Thyroid gland (tissue), 4 donors: ENCODE data around the gene SBK3.

Source experiments
- CTCF ChIP-seq, 6 experiments: fragments of 200-600 bp in 3 of 6; fragments of 450-650 bp in 3 of 6; sonication (generic) in 3 of 6; IDR thresholded peaks; one replicate each; pipeline ENCODE4 v1.5.1; 2016 to 2019; ENCODE audit warnings: antibody characterized with exemption in 6 of 6, mild to moderate bottlenecking in 2 of 6, inconsistent platforms in 1 of 6, moderate library complexity in 1 of 6
- POLR2A ChIP-seq, 2 donors: fragments of 450-650 bp; IDR thresholded peaks; one replicate each; pipeline ENCODE4 v1.6.1; 2017; ENCODE audit warnings: antibody characterized with exemption in 2 of 2, mild to moderate bottlenecking in 2 of 2, moderate library complexity in 1 of 2

- no peak for TF ChIP-seq POLR2A (IDR thresholded peaks at IDR 0.05)
- no peak for TF ChIP-seq CTCF (IDR thresholded peaks at IDR 0.05)
Observed at GRCh38 chr19:55504252-55504603, 41.1 kb downstream of the SBK3 start.
